Measurements from ENCODE around the gene CGNL1.

Gene CGNL1

GRCh38 chr15:57373251-57373881 is 2.9 kb upstream of the CGNL1 start:
- TF ChIP-seq CTCF (IDR thresholded peaks at IDR 0.05; ENCODE audit: low read depth, low read length): no peak
- no peak overlapping the region for H3K4me3 ChIP-seq (replicated peaks in 1 of 2; ENCODE audit: low read depth in 2 of 2, low read length in 2 of 2)
- DNase-seq (ENCODE audit: low read depth in 2 of 2): no peak

- TF ChIP-seq CTCF (IDR thresholded peaks at IDR 0.05; ENCODE audit: low read depth, low read length): no peak
- H3K4me3 ChIP-seq (replicated peaks in 1 of 2; ENCODE audit: low read depth in 2 of 2, low read length in 2 of 2): no peak overlapping the region
- DNase-seq (ENCODE audit: low read depth in 2 of 2): no peak
Measured at GRCh38 chr15:57373882-57374276, 2.4 kb upstream of the CGNL1 start.

- H3K4me3 ChIP-seq (replicated peaks in 1 of 2; ENCODE audit: low read depth in 2 of 2, low read length in 2 of 2): peak overlapping the region; percentile 63 to 66
- TF ChIP-seq CTCF (IDR thresholded peaks at IDR 0.05; ENCODE audit: low read depth, low read length): no peak
- DNase-seq (ENCODE audit: low read depth in 2 of 2): peak; percentile 29 to 34
Measured at GRCh38 chr15:57376696-57377477, 582 bp downstream of the CGNL1 start.

GRCh38 chr15:57377478-57377847 is 1.2 kb downstream of the CGNL1 start:
- no peak for DNase-seq (ENCODE audit: low read depth in 2 of 2)
- no peak for TF ChIP-seq CTCF (IDR thresholded peaks at IDR 0.05; ENCODE audit: low read depth, low read length)
- peak overlapping the region in 1 of 2 donors; percentile 66 for H3K4me3 ChIP-seq (replicated peaks in 1 of 2; ENCODE audit: low read depth in 2 of 2, low read length in 2 of 2)

- no peak for TF ChIP-seq CTCF (IDR thresholded peaks at IDR 0.05; ENCODE audit: low read depth, low read length)
- DNase-seq (ENCODE audit: low read depth in 2 of 2): no peak
- H3K4me3 ChIP-seq (replicated peaks in 1 of 2; ENCODE audit: low read depth in 2 of 2, low read length in 2 of 2): no peak overlapping the region
Measured at GRCh38 chr15:57379487-57379886, 3.2 kb downstream of the CGNL1 start.

GRCh38 chr15:57380854-57381253 is 4.5 kb downstream of the CGNL1 start:
- TF ChIP-seq CTCF (IDR thresholded peaks at IDR 0.05; ENCODE audit: low read depth, low read length): no peak
- no peak for DNase-seq (ENCODE audit: low read depth in 2 of 2)
- H3K4me3 ChIP-seq (replicated peaks in 1 of 2; ENCODE audit: low read depth in 2 of 2, low read length in 2 of 2): no peak overlapping the region

Measured in cardiac fibroblast (primary cell).